Tibial nerve (tissue), 4 donors: ENCODE results near the gene AOAH.

Experiments
- CTCF ChIP-seq, 5 experiments: fragments of 200-600 bp in 3 of 5; fragments of 450-650 bp in 2 of 5; sonication (generic) in 3 of 5; IDR thresholded peaks; one replicate each; pipeline ENCODE4 v1.5.1; 2016 to 2019; ENCODE audit warnings: antibody characterized with exemption in 5 of 5, mild to moderate bottlenecking in 3 of 5, moderate library complexity in 2 of 5
- EP300 ChIP-seq, 2 donors: sonication (generic); formaldehyde crosslinking; IDR thresholded peaks; one replicate each; pipeline ENCODE4 v1.6.1; 2017; ENCODE audit warnings: antibody characterized with exemption in 2 of 2, mild to moderate bottlenecking in 1 of 2

DNA sequence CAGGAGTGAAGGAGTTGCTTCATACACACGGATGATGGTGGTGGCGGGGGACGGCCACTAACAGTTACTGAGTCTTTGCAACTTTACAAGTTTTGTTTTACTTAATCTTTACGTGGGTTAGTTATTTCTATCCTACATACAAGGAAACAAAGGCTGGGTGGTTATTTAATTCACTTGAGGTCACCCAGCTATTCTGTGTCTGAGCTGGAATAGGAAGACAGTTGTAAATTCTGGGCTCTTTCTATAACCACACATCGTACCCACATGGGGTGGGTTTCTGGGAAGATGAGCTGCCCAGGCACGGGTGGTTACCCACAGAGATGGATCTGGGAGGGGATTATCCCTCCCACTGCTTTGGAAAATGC is 196.8 kb downstream of the AOAH start:
- TF ChIP-seq CTCF (IDR thresholded peaks at IDR 0.05) (no peak), EP300 (IDR thresholded peaks at IDR 0.05) (no peak)
